HG03064 (cell line): ENCODE results near the gene ALKBH7.
"Not testable (repeated sequence)": the region's sequence is repeated elsewhere in the genome, so short reads cannot be mapped to it uniquely, and the experiment has no call there.

Experiments used
- ATAC-seq: cut with Tn5 transposase; IDR thresholded peaks from one replicate; pipeline ENCODE4 v1.9.1; 2021; ENCODE audit warnings: low read depth; ENCODE audit not compliant: unreplicated experiment

The ALKBH7 gene

GRCh38 chr19:6394831-6395230 lies 22.2 kb downstream of the ALKBH7 start:
- no peak for ATAC-seq

DNA sequence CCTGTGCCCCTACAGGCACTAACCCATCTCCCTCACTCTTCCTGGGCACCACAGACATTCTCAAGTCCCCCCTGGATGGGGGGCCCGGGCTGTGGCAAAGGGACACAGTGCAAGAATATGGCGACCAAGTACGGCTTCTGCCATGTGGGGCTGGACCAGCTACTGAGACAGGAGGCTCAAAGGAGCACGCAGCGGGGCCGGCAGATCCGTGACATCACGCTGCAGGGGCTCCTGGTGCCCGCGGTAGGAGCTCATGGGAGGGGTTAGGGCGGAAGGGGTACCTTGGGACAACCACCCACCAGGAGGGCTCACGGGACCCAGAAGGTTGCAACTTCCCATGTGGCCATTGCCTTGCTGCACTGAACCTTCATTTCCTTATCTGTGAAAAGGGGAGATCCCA lies 23.7 kb downstream of the ALKBH7 start:
- ATAC-seq: no peak

GRCh38 chr19:6400062-6400944 lies 27.7 kb downstream of the ALKBH7 start:
- not testable (repeated sequence) for ATAC-seq

DNA sequence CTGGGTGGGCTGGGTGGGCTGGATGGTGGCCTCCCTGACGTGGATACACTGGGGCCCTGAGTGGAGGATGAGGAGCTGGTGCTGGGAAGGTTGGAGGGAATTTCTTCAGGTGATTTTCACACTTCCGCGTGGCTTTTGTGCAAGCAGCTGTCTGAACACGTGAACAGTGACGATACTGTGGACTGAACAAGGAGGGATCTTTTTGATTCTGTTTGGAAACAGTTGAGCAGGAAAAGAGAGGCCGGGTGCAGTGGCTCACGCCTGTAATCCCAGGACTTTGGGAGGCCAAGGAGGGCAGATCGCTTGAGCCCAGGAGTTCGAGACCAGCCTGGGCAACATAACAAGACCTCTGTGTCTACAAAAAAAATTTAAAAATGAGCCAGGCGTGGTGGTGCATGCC lies 29.5 kb downstream of the ALKBH7 start:
- ATAC-seq: no peak

DNA sequence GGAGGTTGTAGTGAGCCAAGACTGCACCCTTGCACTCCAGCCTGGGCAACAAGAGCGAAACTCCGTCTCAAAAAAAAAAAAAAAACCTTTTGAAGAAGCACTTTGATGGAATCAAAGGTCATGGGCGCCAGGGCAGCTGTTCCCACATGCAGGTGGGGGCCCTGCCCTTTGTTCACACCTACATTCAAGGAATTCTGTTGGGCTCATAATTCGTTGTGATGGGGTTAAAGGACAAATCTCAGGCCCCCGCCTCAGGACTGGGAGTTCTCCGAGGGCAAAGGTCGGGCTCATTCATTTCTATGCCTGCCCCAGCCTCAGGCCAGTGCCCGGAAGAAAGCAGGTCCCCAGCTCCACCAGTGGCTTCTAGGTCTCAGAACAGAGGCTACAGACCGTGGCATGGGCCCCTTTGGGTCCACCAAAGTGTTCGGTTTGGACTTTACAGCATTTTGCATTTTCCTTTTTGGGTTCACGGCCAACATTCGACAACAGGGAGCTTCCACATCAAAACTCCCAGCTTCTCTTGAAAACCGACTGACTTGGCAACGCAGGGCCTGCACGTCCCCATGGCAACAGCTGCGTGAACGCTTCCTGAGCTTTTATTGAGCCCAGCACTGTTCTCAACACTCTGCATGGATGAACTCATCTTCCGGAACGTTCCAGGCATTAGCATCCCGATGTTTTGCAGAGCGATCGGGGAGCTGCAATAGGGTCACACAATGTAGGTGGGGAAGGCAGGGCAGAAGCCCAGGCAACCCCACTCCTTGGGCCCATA lies 30.4 kb downstream of the ALKBH7 start:
- ATAC-seq: no peak

GRCh38 chr19:6406401-6406800 lies 33.8 kb downstream of the ALKBH7 start:
- no peak for ATAC-seq

DNA sequence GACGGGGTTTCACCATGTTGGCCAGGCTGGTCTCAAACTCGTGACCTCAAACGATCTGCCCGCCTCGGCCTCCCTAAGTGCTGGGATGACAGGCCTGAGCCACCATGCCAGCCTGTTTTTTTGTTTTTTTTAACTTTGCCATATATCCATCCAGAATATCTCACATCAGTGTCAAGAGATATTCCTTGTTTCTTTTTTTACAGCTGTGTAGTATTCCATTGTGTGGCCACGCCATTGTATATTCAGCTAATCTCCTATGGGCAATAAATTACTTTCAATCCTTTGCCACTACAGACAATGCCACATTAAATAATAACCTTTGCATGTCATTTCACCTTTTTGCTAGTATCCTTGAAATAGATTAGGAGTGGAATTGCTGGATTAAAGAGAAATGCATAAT lies 36.8 kb downstream of the ALKBH7 start:
- ATAC-seq: no peak

- ATAC-seq: no peak
Observed at GRCh38 chr19:6412061-6412446, 39.5 kb downstream of the ALKBH7 start.

DNA sequence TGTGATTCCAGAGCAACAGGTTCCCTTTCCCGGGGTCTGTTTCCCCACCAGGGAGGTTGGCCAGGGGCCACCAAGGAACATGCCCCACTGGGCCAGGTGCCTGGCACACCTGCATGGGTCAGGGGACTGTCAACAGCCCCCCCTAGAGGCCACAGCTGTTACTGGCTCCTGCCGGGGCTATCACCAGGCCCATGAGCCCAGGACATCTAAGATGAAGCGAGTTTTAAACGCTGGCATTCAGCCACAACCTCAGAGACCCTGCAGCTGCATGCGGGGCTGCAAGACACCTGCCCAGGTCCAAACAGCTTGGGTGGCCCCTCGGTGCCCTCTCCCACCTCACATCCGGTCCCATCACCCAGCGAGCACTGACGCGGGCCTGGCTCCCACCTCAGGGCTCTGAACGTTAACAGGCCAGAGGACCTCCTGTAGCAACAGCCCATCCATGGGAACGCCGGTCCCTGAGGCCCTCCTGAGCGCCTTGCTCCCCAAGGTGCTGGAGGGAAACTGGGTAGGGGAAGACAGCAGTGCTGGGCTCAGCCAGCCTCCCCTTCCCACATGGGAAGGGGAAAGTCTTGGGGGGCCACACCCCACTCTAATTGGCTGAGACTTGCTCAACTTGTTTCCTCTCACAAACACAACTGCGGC lies 40.0 kb downstream of the ALKBH7 start:
- no peak for ATAC-seq

GRCh38 chr19:6413291-6413690 lies 40.7 kb downstream of the ALKBH7 start:
- ATAC-seq: no peak

GRCh38 chr19:6413721-6414643 lies 41.4 kb downstream of the ALKBH7 start:
- ATAC-seq: no peak

GRCh38 chr19:6414793-6415590 lies 42.4 kb downstream of the ALKBH7 start:
- no peak for ATAC-seq

DNA sequence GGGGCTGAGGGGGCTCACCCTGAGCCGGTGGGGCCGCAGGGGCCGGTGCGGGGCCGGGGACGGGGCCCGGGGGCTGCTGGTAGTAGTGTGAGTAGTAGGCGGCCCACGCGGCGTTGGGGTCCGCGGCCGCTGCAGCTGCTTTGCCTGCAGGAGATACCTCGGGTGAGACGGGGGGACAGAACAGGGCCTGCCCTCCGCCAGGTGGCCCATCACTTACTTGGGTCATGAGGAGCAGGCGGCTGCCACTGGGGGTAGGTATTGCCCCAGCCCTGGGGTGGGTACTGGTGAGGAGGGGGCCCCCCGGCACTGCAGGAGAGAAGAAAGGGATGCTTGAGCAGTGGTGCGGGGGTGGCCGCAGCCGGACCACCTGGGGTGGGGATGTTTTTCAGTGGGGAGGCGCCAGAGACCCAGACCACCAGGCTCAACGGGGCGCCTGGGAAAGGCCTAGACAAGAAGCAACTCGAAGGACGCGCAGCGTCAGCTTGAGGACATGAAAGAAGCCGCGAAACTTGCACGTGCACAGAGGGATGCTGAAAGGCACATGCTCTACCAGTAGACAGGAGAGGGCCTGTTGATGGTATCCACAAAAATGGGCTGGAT lies 43.1 kb downstream of the ALKBH7 start:
- ATAC-seq: no peak

DNA sequence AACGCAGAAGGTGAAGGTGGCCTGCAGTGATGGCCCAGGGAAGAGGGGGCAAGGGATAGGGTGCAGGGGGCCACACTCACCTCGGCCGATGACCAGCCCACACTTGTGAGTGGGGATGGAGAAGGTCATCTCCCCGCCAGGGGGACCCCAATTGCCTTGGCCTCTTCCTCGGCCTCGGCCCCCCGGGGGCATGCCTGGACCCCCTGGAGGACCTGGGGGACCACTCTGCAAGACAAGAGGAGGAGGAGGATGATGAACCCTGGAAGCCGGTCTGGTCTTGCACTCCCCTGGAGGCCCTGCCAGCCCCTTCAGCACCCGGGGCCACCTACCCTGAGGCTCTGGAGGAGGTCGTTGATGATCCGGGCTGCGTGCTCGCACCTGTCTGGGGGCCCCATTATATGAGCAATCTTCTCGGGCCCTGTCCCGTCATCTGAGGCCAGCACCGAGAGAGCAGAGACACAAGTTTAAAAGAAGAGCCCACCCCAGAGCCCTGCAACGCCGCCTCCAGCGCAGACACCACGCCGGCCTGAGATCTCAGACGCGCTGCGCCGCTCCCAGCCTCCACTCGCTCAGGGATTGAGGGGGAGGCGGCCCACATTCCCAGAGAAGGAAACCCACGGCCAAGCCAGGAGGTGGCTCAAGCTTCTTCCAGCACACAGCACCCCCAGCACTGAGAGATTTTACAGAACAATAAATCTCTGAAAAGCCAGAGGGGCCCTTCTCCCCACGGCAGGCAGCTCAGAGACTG lies 44.2 kb downstream of the ALKBH7 start:
- ATAC-seq: no peak

- ATAC-seq: no peak
Observed at GRCh38 chr19:6417713-6418561, 45.3 kb downstream of the ALKBH7 start.

DNA sequence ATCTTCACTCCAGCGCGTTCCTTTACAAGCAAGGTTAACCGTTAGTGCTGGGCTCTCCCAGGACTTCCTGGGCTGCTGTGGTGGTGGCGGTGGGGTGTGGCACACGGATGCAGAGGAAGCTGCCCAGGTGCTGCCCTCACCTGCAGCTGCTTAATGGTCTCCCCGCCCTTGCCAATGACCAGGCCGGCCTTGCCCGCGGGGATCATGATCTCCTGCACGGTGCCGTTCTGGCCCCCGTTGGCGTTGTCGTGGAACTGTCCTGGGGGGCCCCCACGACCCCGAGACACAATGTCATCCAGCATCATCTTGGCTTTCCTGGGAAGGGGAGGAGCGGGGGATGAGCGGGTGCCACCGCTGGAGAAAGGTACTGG lies 46.0 kb downstream of the ALKBH7 start:
- no peak for ATAC-seq
